Uterus (tissue), 4 donors: ENCODE measurements around the gene ZNF609. TPM values are rescaled to one million over a fixed set of nuclear protein-coding genes. Genes with fewer than 3 reads are reported as not detected.

Source experiments
- DNase-seq, 2 donors: peaks; one replicate each; pipeline ENCODE4 v3.0.0-alpha.2; 2019 to 2020
- H3K27ac ChIP-seq, 2 donors: fragments of 200-600 bp; sonication (generic); 1 replicate in 1 of 2; 2 replicates in 1 of 2; pipeline ENCODE4 v1.5.1; 2016 to 2018
- H3K27me3 ChIP-seq, 2 donors: fragments of 200-600 bp; sonication (generic); one replicate each; pipeline ENCODE4 v1.5.1; 2018 to 2019; ENCODE audit warnings: control low read depth in 1 of 2
- H3K36me3 ChIP-seq, 2 donors: fragments of 200-600 bp; sonication (generic); one replicate each; pipeline ENCODE4 v1.5.1; 2019; ENCODE audit warnings: control low read depth in 1 of 2
- H3K4me1 ChIP-seq, 2 donors: fragments of 200-600 bp; sonication (generic); one replicate each; pipeline ENCODE4 v1.5.1; 2018 to 2019; ENCODE audit warnings: control low read depth in 1 of 2
- H3K4me3 ChIP-seq, 2 donors: fragments of 200-600 bp; sonication (generic); 1 replicate in 1 of 2; 2 replicates in 1 of 2; pipeline ENCODE4 v1.5.1; 2018 to 2019; ENCODE audit warnings: mild to moderate bottlenecking in 1 of 2
- H3K9me3 ChIP-seq, 2 donors: fragments of 200-600 bp; sonication (generic); one replicate each; pipeline ENCODE4 v1.5.1; 2019; ENCODE audit warnings: control low read depth in 1 of 2
- CTCF ChIP-seq, 4 experiments: fragments of 200-600 bp in 2 of 4; fragments of 450-650 bp in 2 of 4; sonication (generic) in 2 of 4; IDR thresholded peaks; one replicate each; pipeline ENCODE4 v1.5.1; 2016 to 2019; ENCODE audit warnings: antibody characterized with exemption in 4 of 4, mild to moderate bottlenecking in 2 of 4, moderate library complexity in 1 of 4
- POLR2A ChIP-seq, 2 donors: fragments of 450-650 bp; IDR thresholded peaks; one replicate each; pipeline ENCODE4 v1.6.1; 2016; ENCODE audit warnings: antibody characterized with exemption in 2 of 2, mild to moderate bottlenecking in 1 of 2, moderate library complexity in 1 of 2
- intact Hi-C: fragments of 100-400 bp; cut with DNase I; formaldehyde crosslinking; loops from one replicate; pipeline ENCODE4 v1.15.1; 2023; ENCODE audit warnings: low total_unique reads
- total RNA-seq, 4 donors: library from RNA; depleted of rRNA in 3 of 4; stranded (reverse); fragments of >200 nt in 3 of 4; gene quantifications; one replicate each; pipeline versions ENCODE4 v1.1.0 to v1.2.4, GENCODE V29; 2014 to 2023
- donor health status: DM: yes; HTN: yes; CAD: no.

ZNF609 gene
- total RNA-seq, 4 donors from 2014 or later, result 12.4 to 59.6 (median 26.1) TPM

- no peaks in the 10 kb centered on the region for H3K27me3 ChIP-seq
- no peak overlapping the region for H3K4me3 ChIP-seq
- no peaks in the 10 kb centered on the region for H3K36me3 ChIP-seq
- H3K27ac ChIP-seq, result peak overlapping the region; percentile 42 to 72
- intact Hi-C loops, result no loop called here
- DNase-seq, result no peak
- peaks cover 5 to 41% of the 10 kb centered on the region in 2 donors for H3K4me1 ChIP-seq
- H3K9me3 ChIP-seq, result no peaks in the 10 kb centered on the region
- TF ChIP-seq POLR2A (IDR thresholded peaks at IDR 0.05) (no peak), CTCF (IDR thresholded peaks at IDR 0.05) (no peak)
Observed at GRCh38 chr15:64696481-64696880, 236.1 kb downstream of the ZNF609 start.

- intact Hi-C loops, result no loop called here
- H3K27ac ChIP-seq, result peak overlapping the region; percentile 86 to 97
- H3K4me1 ChIP-seq, result peaks cover 5 to 42% of the 10 kb centered on the region in 2 donors
- DNase-seq, result no peak
- no peak overlapping the region for H3K4me3 ChIP-seq
- no peaks in the 10 kb centered on the region for H3K9me3 ChIP-seq
- TF ChIP-seq POLR2A (IDR thresholded peaks at IDR 0.05), result no peak
- no peak for TF ChIP-seq CTCF (IDR thresholded peaks at IDR 0.05)
- no peaks in the 10 kb centered on the region for H3K27me3 ChIP-seq
- no peaks in the 10 kb centered on the region for H3K36me3 ChIP-seq
Observed at GRCh38 chr15:64697911-64698369, 237.6 kb downstream of the ZNF609 start.

- Histone ChIP-seq H3K4me3 (no peak overlapping the region), H3K4me1 (peaks cover 5 to 35% of the 10 kb centered on the region in 2 donors), H3K9me3 (no peaks in the 10 kb centered on the region), H3K27ac (peak overlapping the region; percentile 86 to 97), H3K36me3 (no peaks in the 10 kb centered on the region), H3K27me3 (no peaks in the 10 kb centered on the region)
- no peak for DNase-seq
- intact Hi-C loops, result no loop called here
- TF ChIP-seq POLR2A (IDR thresholded peaks at IDR 0.05) (no peak), CTCF (IDR thresholded peaks at IDR 0.05) (no peak)
Observed at GRCh38 chr15:64698823-64699222, 238.4 kb downstream of the ZNF609 start.

- intact Hi-C loops, result no loop called here
- Histone ChIP-seq H3K36me3 (no peaks in the 10 kb centered on the region), H3K27me3 (no peaks in the 10 kb centered on the region), H3K9me3 (no peaks in the 10 kb centered on the region), H3K27ac (peak overlapping the region; percentile 86 to 97), H3K4me1 (peaks cover 5 to 24% of the 10 kb centered on the region in 2 donors), H3K4me3 (peak overlapping the region in 1 of 2 donors; percentile 13)
- TF ChIP-seq POLR2A (IDR thresholded peaks at IDR 0.05) (no peak), CTCF (IDR thresholded peaks at IDR 0.05) (no peak)
- peak in 1 of 2 donors; percentile 39 for DNase-seq
Observed at GRCh38 chr15:64699751-64700388, 239.5 kb downstream of the ZNF609 start.

GRCh38 chr15:64701051-64701450 lies 240.7 kb downstream of the ZNF609 start:
- DNase-seq, result no peak
- intact Hi-C loops, result no loop called here
- Histone ChIP-seq H3K9me3 (no peaks in the 10 kb centered on the region), H3K27ac (peak overlapping the region; percentile 86 to 97), H3K4me3 (peak overlapping the region in 1 of 2 donors; percentile 13), H3K27me3 (no peaks in the 10 kb centered on the region), H3K36me3 (no peaks in the 10 kb centered on the region), H3K4me1 (peaks cover 5 to 22% of the 10 kb centered on the region in 2 donors)
- TF ChIP-seq POLR2A (IDR thresholded peaks at IDR 0.05) (no peak), CTCF (IDR thresholded peaks at IDR 0.05) (no peak)
